C4-2B (cell line): ENCODE results near the gene SPOCK1.

Experiments
- H3K27ac ChIP-seq: fragments of 450-650 bp; 2 replicates; pipeline ENCODE4 v1.5.1; 2017
- ZFX ChIP-seq: fragments of 450-650 bp; IDR thresholded peaks from 2 replicates; pipeline ENCODE4 v1.6.1; 2017
- TF ChIP-seq, protein P1 (sequence below): fragments of 450-650 bp; conservative IDR thresholded peaks from 2 replicates; pipeline ENCODE4 v1.5.1; 2017; ENCODE audit warnings: mild to moderate bottlenecking

Gene SPOCK1

DNA sequence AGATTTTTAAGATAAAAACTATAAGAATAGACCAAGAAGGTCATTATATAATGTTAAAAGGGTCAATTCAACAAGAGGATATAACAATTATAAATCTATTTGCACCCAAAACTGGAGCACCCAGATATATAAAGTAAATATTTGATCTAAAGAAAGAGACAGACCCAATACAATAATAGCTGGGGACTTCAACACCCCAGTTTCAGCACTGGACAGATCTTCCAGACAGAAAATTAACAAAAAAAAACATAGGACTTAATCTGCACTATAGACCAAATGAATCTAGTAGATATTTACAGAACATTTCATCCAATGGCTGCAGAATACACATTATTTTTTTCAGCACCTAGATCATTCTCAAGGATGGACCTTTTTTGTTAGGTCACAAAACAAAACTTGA is 331.9 kb downstream of the SPOCK1 start:
- TF ChIP-seq ZFX: no peak
- TF ChIP-seq, protein P1, sequence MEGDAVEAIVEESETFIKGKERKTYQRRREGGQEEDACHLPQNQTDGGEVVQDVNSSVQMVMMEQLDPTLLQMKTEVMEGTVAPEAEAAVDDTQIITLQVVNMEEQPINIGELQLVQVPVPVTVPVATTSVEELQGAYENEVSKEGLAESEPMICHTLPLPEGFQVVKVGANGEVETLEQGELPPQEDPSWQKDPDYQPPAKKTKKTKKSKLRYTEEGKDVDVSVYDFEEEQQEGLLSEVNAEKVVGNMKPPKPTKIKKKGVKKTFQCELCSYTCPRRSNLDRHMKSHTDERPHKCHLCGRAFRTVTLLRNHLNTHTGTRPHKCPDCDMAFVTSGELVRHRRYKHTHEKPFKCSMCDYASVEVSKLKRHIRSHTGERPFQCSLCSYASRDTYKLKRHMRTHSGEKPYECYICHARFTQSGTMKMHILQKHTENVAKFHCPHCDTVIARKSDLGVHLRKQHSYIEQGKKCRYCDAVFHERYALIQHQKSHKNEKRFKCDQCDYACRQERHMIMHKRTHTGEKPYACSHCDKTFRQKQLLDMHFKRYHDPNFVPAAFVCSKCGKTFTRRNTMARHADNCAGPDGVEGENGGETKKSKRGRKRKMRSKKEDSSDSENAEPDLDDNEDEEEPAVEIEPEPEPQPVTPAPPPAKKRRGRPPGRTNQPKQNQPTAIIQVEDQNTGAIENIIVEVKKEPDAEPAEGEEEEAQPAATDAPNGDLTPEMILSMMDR: no peak
- H3K27ac ChIP-seq: no peak overlapping the region

DNA sequence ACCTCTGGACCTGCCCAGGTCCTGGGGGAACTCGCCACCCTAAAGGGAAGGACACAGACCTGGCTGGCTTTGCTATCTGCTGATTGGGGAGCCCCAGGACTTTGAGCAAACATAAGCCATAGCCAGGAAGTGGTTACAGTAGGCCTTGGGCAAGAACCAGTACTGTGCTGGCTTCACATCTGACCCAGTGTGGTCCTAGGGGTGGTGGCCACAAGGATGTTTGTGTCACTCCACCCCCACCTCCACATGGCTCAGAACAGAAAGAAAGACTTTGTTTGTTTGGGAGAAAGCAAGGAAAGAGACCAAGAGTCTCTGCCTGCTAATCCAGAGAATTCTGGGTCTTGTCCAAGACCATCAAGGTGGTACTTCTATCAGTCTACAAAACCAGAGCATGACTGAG is 334.2 kb downstream of the SPOCK1 start:
- TF ChIP-seq, protein P1: no peak
- TF ChIP-seq ZFX: no peak
- no peak overlapping the region for H3K27ac ChIP-seq

DNA sequence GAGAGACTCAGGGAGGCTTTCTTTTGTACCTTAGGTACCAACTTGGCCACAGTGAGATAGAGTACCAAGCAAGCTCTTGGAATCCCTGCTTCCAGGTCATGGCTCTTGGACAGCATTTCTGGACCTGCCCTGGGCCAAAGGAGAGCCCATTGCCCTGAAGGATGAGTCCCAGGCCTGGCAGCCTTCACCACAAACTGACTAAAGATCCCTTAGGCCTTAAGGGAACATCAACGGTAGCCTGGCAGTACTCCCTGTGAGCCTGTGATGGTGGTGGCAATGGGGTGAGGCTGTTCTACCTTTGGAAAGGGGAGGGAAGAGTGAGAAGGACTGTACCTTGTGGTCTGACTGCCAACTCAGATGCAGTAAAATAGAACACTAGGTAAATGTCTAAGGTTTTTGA is 334.6 kb downstream of the SPOCK1 start:
- H3K27ac ChIP-seq: no peak overlapping the region
- TF ChIP-seq ZFX: no peak
- TF ChIP-seq, protein P1: no peak

DNA sequence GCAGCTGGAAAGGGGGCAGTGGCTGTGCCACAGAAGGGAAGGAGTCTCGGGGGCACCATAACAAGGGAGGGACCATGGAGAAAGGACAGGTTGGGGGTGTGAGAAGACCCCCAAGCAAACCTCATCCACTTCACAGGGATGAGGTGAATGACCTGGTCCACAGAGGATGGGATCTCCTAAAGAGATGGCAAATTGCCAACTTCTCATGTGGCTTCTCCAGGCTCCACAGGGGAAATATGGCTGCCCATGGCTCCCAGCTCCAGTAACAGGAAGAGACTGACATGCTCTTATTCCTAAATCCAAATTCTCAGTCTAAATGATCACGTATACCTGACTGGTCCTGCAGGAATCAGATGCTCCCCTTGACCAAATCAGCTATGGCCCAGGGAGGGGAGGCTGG is 340.4 kb downstream of the SPOCK1 start:
- no peak overlapping the region for H3K27ac ChIP-seq
- no peak for TF ChIP-seq ZFX

DNA sequence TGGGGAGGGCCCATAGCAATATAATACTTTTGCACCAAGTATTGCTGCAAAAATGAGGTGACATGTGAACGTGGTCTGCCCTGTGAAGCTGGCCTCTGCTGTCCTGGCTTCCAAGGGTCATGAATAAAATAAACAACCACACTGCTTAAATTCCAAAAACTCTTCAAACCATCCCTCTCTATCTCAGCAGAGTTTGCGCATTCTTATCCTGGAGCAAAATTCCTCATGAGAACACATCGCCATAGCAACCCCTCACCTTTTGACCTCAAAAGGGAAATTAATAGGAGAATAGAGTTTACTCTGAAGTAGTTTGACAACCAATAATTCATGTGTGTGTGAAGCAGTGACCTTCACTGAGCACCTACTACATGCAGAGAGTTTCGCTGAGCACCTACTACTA is 342.9 kb downstream of the SPOCK1 start:
- no peak for TF ChIP-seq ZFX
- TF ChIP-seq, protein P1: no peak
- no peak overlapping the region for H3K27ac ChIP-seq

DNA sequence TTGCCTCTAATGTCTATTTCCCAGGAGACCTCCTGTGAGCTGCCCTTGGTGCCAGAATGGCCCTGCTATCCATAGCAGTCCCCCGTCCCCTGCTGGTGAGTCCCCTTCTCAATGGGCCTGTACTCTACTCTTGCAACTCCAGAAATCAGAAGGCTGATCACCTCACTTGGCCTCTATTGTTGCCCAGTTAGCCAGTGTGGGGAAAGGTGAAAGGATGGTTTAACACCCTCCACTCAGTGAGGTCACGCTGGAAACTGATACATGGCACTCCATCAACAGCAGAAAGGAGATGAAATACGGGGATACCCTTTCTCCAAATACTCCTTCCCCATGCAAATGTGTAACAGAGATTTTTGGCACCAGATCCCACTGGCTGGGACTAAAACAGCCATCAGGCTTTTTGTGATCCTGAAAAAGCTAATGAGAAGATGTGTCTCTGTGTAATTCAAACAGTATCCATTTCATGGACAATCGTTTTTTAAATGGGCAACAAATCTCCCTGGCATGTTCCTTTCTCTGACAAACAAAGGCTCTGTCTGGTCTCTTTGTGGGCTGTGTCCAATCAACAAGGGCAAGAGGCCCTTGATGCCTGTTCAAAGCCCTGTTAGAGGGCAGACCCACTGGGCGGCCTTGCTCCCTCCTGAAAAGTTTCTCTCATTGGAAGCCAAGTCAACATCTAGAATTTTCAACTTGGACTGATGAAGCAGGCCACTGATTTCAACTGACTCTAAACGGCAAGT is 343.7 kb downstream of the SPOCK1 start:
- TF ChIP-seq, protein P1: no peak
- TF ChIP-seq ZFX: no peak
- no peak overlapping the region for H3K27ac ChIP-seq

DNA sequence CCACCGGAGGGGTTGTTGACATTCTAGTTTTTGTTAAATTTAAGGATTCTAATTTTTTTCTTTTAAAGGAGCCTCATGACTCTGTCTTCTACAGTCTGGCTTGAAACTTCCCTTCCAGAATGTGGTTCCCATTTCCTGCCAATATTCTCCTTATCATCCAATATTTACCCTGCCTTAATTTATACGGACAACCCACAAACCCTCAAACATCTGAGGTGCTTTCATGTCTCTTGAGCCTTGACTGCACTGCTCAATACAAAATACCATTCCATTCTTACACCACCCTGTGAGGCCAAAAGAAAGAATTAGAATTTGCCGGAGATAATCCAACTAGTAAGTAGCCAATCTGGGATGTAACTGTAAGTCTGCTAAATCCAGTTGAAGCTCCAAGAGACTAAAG is 346.5 kb downstream of the SPOCK1 start:
- no peak overlapping the region for H3K27ac ChIP-seq
- no peak for TF ChIP-seq ZFX
- TF ChIP-seq, protein P1: no peak

DNA sequence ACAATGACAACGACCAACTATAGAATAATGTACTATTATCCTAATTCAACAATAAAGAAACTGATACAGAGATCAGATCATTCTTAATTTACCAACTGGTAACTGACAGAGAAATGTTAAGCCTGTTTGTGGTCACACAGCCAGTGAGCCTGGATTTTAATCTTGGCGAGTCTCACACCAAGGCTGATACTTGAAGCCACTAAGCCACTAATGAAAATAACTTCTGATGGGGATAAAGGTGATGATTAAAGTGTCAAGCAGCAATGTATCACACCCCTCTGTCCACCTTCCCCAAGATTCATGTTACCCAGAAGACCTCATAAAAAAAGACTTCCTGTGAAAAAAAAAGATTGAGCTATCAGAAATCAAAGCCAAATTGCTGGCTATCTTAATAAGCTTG is 350.5 kb downstream of the SPOCK1 start:
- TF ChIP-seq ZFX: no peak
- TF ChIP-seq, protein P1: no peak
- H3K27ac ChIP-seq: no peak overlapping the region
